ENCODE measurements around the gene KIAA0232.
"Not testable (repeated sequence)": the region's sequence is repeated elsewhere in the genome, so short reads cannot be mapped to it uniquely, and the experiment has no call there.

Gene KIAA0232

DNA sequence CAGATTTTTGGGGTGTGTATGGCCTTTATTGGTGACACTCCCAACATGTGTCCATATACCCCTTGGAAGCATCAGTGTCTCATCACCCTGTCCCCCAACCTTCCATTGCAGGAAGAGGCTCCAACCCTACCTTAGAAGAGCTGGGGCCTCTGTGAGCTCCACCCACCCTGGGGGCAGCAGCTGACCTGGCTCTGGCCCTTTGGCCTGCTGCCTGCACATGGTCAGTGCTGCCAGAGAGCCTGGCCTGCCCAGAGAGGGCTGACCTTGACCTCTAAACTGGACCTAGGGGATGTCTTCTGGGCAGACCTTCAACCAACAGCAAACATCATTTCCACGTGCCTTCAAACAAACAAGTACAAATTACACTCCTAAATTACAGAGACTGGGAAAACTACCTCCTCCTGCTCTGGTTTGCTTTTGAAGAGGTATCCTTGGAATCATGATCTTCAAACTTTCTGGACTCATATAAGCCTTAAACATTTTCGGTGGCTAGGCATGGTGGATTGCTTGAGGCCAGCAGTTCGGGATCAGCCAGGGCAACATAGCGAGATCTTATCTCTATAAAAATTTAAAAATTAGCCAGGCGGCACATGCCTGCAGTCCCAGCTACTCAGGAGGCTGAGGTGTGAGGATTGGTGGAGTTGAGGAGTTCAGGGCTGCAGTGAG, 27.3 kb upstream of the KIAA0232 start:
- no peak for DNase-seq

DNA sequence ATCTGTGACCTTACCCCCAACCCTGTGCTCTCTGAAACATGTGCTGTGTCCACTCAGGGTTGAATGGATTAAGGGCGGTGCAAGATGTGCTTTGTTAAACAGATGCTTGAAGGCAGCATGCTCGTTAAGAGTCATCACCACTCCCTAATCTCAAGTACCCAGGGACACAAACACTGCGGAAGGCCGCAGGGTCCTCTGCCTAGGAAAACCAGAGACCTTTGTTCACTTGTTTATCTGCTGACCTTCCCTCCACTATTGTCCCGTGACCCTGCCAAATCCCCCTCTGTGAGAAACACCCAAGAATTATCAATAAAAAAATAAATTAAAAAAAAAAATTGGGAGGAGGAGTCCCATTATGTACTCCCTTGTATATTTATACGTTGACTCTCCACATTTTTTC, 26.2 kb upstream of the KIAA0232 start:
- not testable (repeated sequence) for DNase-seq

DNA sequence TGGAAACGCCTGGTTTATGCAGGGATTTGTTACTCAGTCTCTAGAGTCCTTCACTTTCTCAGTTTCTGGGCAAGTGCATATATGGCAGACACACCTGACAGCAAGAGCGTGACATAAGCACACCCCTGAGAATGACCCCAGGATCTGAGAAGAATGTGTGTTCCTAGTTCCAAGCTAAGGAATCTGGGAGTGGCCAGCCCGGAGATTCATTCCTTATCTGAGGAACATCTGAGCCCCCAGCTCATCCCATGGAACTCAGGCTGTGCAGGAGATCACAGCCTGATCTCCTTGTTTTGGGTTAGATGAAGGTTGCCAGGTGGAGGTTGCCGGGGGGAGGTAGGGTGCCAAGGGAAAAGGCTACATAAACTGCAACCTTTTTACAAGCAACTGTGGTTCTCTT, 23.8 kb upstream of the KIAA0232 start:
- DNase-seq, result no peak

DNA sequence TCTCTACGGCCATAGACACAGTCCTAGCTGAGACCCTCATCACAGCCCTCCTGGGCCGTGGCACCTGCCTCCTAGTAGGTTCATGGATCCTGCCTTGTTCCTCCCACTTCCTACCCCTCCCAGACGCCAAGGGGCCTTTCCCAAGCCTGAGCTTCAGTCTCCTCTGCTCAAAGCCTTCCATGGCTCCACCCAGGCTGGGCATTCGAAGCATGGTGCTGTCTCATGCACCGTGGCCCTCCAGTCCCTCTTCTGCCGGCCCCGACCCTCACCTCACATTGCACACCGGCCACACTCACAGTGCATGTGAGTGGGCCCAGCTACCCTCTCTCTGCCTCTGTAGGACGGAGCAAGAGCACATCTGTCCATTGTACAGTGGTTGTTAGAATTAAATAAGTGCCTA, 21.7 kb upstream of the KIAA0232 start:
- DNase-seq, result no peak

DNA sequence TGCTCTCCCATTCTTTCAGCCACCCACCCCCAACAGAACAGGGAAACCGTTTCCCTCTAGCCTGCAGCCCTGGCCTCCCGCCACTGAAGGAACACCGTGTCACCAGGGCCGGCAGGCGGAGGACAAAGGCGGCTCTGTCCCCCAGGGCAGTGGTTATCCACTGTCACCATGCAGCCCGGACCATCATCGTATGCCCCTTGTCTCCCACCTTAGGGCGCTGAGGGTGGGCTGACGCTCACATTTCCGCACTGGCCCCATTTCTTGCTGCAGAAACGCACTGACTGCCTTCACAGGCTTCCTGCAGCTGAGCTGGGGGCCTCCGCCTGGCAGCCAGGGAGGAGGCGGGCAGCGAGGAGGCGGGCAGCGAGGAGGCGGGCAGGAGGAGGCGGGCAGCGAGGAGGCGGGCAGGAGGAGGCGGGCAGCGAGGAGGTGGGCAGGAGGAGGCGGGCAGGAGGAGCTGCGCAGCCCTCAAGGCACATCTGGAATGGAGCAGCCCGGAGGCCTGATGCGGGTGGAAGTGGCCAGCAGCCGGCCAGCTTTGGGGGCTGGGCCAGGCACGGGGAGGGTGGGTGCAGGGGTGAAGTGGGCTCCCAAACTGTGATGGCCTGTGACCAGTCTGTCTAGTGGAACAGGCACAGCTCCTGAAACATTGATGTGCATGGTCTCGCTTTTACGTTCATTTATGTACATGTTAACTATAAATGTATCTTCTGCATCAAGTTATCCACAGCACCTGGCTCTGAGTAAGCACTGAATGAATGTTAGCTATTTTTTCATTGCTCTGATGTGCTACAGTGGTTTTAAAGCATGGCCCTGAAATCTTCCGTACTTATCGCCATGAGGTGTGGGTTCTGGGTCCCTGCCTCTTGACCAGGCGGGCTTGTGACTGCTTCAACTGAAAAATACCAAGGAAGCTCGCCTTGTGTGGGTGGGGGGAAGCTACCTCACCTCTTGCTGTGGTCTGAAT, 20.6 kb upstream of the KIAA0232 start:
- no peak for DNase-seq

DNA sequence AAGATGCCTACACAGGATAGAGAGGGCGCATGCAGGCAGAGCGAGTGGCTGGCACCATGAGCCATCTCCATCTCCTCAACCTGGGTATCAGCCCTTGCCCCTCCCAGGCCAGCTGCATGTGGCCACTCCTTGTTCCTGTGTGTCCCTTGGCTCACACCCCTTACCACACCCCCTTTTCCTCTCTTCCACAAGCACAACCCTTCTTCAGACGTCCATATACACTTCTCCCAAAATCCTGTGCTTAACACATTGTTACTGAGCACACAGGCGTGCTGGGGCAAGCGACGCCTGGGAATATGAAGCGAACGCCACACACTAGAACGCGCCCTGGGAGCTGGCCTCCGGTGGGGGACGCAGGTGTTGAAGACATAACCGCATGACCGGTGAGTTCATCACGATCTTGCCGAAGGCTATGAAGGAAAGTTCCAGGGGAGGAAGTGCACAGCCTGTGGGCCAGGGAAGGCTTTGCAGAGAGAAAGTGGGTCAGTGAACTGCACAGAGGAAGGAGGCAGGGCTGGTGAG, 19.1 kb upstream of the KIAA0232 start:
- peak; percentile 67 for DNase-seq

DNA sequence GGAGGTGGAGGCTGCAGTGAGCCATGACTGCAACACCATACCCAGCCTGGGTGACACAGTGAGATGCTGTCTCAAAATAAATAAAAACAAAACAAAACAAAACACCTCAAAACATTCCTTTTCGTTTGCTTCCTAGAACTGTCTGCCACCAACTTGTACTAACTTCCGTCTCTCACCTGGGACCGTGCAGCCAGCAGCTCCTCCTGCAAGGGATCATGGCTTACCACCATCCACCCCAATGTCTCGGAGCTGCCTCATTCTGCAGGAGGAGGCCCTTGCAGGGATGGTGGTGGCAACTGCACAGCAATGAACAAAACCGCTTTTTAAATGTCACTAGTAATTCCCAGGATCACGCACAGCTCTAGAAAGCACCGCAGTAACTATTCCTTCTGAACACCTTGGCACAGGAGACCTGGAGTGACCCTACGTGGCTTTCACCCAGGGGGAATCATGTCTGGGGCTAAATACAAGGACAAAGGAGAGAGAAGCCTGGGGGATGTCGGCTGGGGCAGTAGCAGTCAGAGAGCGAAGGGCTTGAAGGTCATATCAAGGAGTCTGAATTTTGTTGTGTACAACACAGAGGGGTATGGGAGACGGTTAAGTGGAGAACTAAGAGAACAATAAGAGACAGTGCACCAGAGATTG, 17.4 kb upstream of the KIAA0232 start:
- DNase-seq, result no peak

DNA sequence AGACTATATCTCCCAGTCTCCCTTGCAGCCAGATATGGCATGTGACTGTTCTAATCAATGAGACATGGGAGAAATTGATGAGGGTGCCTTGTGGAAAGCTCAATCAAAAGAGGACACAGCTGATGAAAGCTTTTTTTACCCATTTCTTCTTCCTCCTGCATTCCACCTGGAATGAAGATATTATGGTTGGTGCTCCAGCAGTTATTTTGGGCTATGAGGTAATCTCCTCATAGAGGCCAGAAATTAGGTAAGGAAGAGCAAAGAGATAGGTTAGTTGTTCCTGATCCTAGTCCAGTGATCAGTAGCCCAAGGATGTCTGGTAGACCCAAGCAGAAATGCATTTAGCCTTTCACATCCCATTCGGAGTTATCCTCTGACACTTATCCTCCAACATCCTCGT, 16.8 kb upstream of the KIAA0232 start:
- no peak for DNase-seq

DNA sequence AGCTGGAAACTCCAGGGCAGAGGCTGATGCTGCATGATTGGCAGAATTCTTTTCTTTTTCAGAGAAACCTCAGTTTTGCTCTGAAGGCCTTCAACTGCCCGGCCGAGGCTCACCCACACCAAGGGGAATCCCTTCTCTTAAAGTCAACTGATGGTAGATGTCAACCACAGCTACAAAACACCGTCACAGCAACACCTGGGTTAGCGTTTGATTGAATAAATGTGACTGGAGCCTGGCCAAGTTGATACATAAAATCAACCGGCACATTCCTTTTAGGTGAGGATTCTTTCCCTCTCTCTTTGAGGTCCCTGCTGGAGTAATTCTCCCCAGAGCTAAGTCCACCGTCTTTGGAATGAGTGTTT, 15.2 kb upstream of the KIAA0232 start:
- no peak for DNase-seq

DNA sequence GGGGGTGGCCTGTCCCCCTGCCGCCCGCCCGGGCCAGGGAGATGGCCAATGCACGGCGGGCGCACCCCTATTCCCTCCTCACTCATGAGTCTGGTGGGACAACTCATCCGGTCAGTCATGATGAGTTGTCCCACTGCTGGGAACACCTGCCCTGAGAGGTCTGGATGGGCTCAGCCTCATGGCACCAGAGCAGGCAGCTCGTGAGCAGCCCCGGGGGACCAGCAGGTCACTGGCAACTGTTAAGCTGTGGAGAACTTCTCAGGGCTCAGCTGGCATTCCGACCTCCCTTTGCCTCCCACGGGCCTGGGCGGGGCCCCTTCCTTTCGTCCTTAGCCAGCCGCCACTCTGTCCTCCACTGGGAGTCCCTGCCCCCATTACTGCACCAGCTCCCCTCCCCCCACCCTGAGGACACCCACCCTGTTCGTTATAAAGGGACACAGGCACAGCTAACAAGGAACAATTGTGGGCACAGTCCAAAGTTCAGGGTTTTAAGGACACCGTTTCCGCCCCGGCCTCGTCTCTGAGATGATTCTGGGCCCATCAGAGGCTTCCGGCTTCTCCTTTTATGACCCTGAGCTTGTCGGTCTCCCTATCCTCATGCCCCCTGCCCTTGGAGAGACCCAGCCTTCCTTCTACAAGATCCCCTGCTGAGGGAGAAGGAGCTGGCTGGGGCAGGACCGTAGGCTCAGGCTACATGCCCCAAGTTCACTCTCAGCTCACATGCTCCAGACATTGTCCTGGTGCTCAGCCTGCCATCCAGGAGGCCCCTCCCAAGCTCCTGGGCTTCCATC, 14.6 kb upstream of the KIAA0232 start:
- no peak for DNase-seq

DNA sequence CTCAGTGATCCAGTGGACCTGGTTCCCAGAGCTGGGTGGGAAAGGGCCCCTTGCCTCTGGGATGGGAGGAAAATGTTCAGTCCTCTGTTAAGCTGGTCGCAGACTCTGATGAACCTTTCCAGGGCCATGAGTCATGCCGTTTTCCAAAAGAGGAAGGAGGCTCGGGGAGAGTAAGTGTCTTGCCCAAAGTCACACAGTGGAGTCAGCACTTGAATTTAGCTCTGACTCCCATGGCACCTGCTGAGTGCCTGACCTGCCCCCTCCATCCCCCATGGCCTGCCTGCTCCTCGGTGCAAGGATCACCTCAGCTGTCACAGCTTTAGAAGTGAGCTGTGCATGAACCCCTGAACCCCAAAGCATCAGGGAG, 14.0 kb upstream of the KIAA0232 start:
- DNase-seq, result no peak

DNA sequence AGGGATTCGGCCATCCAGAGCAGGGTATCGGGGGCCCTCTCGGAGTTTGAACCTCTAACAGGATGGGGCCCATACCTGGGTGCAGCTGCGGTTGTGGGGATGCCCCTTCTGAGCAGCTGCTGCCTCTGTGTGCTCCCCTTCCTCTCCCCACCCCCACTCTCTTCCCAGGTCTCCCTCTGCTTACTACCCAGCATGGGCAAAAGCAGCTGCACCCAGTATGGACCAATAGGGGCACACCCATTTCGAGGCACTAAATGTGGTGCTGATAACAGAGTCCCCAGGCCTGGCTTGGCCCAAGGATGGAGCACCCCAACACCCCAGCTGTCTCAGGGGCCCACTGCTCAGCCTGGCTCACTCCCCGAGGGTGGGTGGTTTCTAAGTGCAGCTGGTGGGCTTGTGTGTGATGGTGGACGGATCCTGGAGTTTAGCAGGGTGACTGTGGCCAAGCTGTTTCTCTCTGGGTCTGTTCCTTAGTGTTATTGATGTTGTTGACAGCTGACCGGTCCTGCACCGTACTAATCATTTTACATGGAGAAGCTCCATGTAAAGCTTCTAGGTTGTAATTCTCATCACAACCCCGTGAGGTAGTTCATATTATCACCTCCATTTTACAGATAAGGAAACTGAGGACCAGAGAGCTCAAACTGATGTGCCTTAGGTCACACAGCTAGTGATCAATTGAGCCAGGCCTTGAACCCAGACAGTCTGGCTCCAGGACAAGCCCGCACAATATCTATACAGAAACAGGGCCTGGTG, 13.1 kb upstream of the KIAA0232 start:
- DNase-seq, result no peak

DNA sequence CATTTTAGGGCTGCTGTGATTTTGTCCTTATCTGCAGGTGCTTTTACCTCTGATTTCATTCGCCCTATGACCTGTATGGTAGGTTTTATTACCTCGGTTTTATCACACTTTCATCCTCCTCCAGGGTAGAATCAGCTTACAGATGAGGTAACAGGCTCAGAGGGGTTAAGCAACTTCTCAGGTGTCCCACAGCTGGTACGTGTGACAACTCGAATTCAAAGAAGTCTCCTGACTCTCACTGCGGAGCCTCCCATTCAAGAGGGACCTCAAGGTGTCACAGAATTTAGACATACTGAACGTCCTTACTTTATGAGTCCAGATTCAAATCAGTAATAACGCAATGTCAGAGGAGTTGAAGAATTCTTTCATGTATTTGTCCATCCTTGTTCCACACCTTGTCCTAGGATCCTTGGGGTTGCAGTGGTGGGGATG, 12.5 kb upstream of the KIAA0232 start:
- DNase-seq, result no peak

DNA sequence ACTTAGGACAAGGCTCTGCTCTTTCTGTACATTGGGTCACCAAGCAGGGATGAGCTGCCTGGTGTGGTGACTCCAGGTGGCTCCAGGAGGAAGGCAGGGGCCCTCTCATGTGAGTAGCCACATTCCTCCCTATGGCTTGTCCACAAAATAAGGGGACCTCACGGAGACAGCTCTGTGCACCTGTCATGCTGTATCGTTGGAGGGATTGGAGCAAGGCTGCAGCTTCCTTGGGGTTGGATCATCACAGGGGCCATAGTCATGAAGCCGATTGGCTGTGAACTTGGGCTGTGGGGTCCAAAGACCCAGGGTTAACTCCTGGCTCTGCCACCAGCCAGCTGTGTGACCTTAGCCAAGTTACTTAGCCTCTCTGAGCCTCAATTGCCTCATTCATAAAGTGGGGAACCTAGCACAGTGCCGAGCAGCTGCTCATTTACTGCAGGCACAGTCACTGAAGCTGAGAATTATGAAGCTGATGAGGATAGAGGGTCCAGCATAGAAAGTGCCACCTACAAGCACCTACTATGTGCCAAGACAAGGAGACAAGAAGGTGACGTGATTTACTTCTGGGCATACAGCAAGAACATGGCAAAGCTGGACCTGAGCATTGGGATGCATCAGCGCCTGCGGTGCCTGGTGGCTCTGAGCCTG, 11.8 kb upstream of the KIAA0232 start:
- DNase-seq, result no peak

DNA sequence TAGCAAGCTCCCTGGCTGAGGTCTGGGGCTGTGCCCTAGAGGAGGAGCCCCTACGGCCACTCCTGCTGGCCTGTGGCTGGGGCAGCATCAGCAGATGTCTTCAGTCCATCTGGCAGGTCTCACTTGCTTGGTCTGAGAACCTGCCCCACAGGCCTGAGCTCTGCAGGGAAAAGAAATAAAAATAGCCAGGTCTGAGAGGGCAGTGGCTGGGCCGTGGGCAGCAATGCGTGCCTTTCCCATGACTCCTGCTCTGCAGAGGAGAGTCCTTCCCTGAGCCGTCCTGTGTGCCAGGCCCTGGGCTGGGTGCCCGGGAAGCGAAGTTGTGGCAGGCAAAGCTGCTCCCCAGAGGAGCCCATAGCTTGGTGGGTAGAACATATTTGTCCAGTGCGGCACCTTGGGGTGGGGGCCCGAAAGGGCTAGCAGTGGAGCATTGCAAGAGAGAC, 11.3 kb upstream of the KIAA0232 start:
- no peak for DNase-seq

DNA sequence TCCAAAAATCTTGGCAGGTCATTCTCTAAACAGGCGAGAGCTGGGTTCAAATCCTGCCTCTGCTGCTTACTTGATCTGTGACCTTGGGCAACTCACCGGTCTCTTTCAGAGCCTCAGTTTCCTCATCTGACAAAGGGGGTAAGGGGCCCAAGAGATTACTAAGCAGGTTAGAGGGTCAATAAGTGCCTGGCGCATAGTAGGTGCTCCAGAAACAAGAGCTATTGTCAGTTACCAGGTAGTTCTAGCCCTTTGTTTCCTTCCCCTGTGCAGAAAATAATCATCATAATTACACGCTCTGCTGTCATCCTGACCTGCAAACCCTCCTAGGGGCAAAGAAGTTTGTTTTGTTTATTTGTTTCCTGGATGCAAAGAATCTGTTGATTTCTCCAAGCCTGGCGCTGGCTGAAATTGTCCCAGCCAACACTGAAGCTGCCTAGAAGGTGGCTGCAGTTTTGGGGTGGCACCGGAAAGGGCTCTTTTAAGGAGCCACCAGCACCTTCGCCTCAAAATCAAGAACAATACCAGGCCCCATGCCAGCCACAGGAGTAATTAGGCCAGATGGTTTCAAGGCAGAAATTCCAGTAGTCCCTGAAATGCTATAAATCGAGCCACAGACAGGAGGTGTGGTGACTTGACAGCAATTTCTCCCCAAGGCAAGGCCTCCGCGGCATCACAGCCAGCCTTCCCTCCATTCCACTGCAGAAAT, 10.2 kb upstream of the KIAA0232 start:
- peak; percentile 22 for DNase-seq

DNA sequence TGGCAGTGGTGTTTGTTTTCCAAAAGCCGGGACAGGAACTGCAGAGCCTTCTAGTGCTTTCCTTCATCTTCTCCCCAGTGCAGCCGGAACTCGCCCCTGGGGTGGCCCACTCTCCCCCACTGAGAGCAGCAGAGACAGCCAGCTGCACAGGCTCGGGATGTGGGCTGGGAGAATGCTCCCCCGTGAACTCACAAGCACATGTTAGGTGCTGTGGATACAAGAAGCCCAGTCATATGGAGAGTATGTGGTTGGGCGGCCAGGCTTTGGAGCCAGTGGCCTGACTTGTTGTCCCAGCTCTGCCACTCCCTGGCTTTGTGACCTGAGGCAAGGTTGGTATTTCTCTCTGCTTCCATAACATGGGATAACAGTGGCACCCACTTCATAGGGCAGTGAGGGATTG, 9.4 kb upstream of the KIAA0232 start:
- peak; percentile 31 for DNase-seq

DNA sequence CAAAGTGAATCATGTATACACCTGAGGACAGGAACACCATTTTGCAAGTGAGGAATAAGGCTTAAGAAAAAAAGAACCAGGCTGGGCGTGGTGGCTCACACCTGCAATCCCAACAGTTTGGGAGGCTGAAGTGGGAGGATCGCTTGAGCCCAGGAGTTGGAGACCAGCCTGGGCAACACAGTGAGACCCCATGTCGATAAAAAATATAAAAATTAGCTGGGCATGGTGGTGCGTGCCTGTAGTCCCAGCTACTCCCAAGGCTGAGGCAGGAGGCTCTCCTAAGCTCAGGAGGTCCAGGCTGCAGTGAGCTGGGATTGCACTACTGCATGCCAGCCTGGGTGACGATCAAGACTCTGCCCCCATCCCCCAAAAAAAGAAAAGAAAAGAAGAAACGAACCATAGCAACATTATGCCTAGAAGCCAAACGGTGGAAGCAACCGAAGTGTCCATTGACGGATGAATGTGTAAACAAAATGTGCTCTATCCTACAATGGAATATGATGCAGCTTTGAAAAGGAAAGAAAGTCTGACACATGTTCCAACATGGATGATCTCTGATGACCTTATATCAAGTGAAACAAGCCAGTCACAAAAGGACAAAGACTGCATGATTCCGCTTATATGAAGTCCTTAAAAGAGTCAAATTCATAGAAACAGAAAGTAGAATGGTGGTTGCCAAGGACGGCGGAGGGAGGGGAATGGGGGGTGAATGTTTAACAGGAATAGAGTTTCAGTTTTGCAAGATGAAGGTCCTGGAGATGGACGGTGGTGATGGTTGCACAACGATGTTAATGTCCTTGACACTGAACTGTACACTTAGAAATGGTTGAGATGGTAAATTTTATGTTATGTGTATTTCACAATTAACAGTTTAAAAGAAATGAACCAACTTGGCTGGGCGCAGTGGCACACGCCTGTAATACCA, 8.6 kb upstream of the KIAA0232 start:
- DNase-seq, result no peak

DNA sequence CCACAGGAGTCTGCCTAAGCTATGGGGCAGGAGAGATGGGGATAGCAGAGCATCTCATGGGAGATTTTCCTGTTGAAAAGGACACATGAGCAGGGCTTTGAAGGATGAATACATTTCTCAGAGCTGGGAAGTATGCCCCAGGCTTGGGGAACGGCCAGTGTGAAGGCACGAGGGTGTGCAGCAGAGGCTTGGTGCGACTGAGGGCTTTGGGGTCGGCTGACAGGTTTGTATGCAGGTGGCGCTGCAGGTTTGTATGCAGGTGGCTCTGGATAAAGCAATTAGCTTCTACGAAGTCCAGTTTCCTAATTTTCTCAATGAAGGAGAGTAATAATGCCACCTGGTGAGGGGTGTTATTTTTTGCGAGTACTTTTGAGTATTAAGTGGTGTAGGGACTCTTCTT, 6.8 kb upstream of the KIAA0232 start:
- no peak for DNase-seq

Measured in NCI-H146 (cell line).